ENCODE measurements around the gene GEMIN7.

GEMIN7 gene

DNA sequence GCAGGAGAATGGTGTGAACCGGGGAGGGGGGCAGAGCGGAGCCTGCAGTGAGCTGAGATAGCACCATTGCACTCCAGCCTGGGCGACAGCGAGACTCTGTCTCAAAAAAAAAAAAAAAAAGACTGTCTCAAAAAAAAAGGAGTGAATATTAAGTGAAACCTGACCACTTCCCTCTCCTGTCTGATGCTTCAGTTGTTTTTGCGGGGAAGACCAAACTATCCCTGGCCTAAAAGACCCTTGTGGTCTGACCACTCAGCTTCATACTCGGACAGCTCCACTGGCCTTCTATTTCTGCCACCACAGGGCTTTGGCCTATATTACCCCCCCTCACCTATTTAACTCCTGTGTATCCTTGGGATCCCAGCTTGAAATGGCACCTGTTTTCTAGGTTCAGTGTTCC, 37.9 kb upstream of the GEMIN7 start:
- TF ChIP-seq REST (IDR thresholded peaks at IDR 0.05; ENCODE audit: low read depth) (no peak), CEBPB (IDR thresholded peaks at IDR 0.05) (no peak), NFIC (IDR thresholded peaks at IDR 0.05) (no peak), EGR1 (IDR thresholded peaks at IDR 0.05) (no peak), TAF1 (IDR thresholded peaks at IDR 0.05; ENCODE audit: low read depth) (no peak), FOXM1 (IDR thresholded peaks at IDR 0.05; ENCODE audit: borderline replicate concordance, low read depth) (no peak), EP300 (IDR thresholded peaks at IDR 0.05; ENCODE audit: borderline replicate concordance) (no peak), TCF12 (IDR thresholded peaks at IDR 0.05; ENCODE audit: low read depth) (no peak), ZBTB7A (IDR thresholded peaks at IDR 0.05; ENCODE audit: low read depth) (no peak), CREB1 (IDR thresholded peaks at IDR 0.05; ENCODE audit: low read depth) (no peak), RAD21 (IDR thresholded peaks at IDR 0.05; ENCODE audit: low read depth) (no peak), USF1 (IDR thresholded peaks at IDR 0.05) (no peak)
- TF ChIP-seq, protein P1, sequence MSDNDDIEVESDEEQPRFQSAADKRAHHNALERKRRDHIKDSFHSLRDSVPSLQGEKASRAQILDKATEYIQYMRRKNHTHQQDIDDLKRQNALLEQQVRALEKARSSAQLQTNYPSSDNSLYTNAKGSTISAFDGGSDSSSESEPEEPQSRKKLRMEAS (IDR thresholded peaks at IDR 0.05) = no peak

- no peak for TF ChIP-seq CREB1 (IDR thresholded peaks at IDR 0.05; ENCODE audit: low read depth)
- TF ChIP-seq FOXM1 (IDR thresholded peaks at IDR 0.05; ENCODE audit: borderline replicate concordance, low read depth) = no peak
- no peak for TF ChIP-seq NFIC (IDR thresholded peaks at IDR 0.05)
- TF ChIP-seq YY1 (IDR thresholded peaks at IDR 0.05; ENCODE audit: low read depth) = no peak
- TF ChIP-seq RAD21 (IDR thresholded peaks at IDR 0.05; ENCODE audit: low read depth) = no peak
- TF ChIP-seq USF1 (IDR thresholded peaks at IDR 0.05) = no peak
- no peak for TF ChIP-seq TEAD4 (IDR thresholded peaks at IDR 0.05)
- TF ChIP-seq EGR1 (IDR thresholded peaks at IDR 0.05) = no peak
- no peak for TF ChIP-seq REST (IDR thresholded peaks at IDR 0.05; ENCODE audit: low read depth)
- TF ChIP-seq, protein P1 (IDR thresholded peaks at IDR 0.05) = no peak
- TF ChIP-seq CEBPB (IDR thresholded peaks at IDR 0.05) = no peak
- TF ChIP-seq TCF12 (IDR thresholded peaks at IDR 0.05; ENCODE audit: low read depth) = no peak
- TF ChIP-seq EP300 (IDR thresholded peaks at IDR 0.05; ENCODE audit: borderline replicate concordance) = no peak
- TF ChIP-seq ZBTB7A (IDR thresholded peaks at IDR 0.05; ENCODE audit: low read depth) = no peak
- no peak for TF ChIP-seq TAF1 (IDR thresholded peaks at IDR 0.05; ENCODE audit: low read depth)
These were observed 33.2 kb upstream of the GEMIN7 start for GRCh38 chr19:45045671-45046353.

GRCh38 chr19:45046355-45046754, 32.7 kb upstream of the GEMIN7 start:
- TF ChIP-seq, protein P1 (IDR thresholded peaks at IDR 0.05) = no peak
- no peak for TF ChIP-seq CREB1 (IDR thresholded peaks at IDR 0.05; ENCODE audit: low read depth)
- TF ChIP-seq TCF12 (IDR thresholded peaks at IDR 0.05; ENCODE audit: low read depth) = no peak
- TF ChIP-seq NFIC (IDR thresholded peaks at IDR 0.05) = no peak

GRCh38 chr19:45047188-45047797, 31.8 kb upstream of the GEMIN7 start:
- TF ChIP-seq EP300 (IDR thresholded peaks at IDR 0.05; ENCODE audit: borderline replicate concordance) (no peak), TAF1 (IDR thresholded peaks at IDR 0.05; ENCODE audit: low read depth) (no peak), CREB1 (IDR thresholded peaks at IDR 0.05; ENCODE audit: low read depth) (no peak), EGR1 (IDR thresholded peaks at IDR 0.05) (no peak)

DNA sequence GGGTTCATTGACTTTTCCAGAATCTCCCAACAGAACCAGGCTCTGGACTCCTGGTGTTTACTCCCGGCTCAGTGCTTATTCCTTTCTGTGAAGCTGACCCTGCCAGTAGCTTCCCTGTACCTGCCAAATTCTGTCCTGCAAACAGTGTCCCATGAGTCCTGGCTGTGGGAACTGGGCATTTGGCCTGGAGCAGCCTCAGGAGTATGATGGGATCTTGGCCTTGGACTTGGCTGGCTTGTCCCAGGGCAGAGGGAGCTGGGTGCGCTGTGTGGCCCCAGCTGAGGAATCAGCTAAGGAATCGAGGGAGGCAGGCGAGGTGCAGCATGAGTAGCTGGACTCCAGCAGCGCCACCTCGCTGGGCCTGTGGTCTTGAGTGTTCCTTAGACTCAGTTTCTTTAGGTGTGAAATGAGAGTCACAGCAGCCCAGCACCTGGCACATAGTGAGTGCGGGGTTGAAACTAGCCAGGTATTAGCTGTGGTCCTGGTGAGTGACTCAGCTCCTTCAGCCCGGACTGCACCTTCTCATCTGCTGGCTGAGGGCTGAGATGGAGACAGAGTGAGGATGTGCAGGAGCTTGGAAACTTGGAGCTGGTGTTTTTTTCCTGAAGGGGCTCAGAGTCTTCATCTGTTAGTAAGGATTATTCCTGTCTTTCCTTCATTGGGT, 29.9 kb upstream of the GEMIN7 start:
- TF ChIP-seq YY1 (IDR thresholded peaks at IDR 0.05; ENCODE audit: low read depth) (no peak), TAF1 (IDR thresholded peaks at IDR 0.05; ENCODE audit: low read depth) (no peak), RAD21 (IDR thresholded peaks at IDR 0.05; ENCODE audit: low read depth) (no peak), EGR1 (IDR thresholded peaks at IDR 0.05) (no peak), FOXM1 (IDR thresholded peaks at IDR 0.05; ENCODE audit: borderline replicate concordance, low read depth) (no peak), USF1 (IDR thresholded peaks at IDR 0.05) (no peak)
- TF ChIP-seq, protein P1 (IDR thresholded peaks at IDR 0.05) = no peak
